Chondrocyte (in vitro differentiated cells): ENCODE results near the gene PSAP. TPM values are rescaled to one million over a fixed set of nuclear protein-coding genes. Genes with fewer than 3 reads are reported as not detected.

Experiments
- DNase-seq: peaks from one replicate; pipeline ENCODE4 v3.0.0; 2021; ENCODE audit warnings: mixed read lengths, low spot score
- H3K27ac Mint-ChIP-seq: one replicate; pipeline ENCODE4 v1.8.0; 2021; ENCODE audit warnings: mild to moderate bottlenecking, moderate library complexity, mixed read lengths; ENCODE audit not compliant: unreplicated experiment
- H3K27me3 Mint-ChIP-seq: 2 replicates; pipeline ENCODE4 v1.8.0; 2021; ENCODE audit warnings: low read depth, mixed read lengths
- H3K36me3 Mint-ChIP-seq: 2 replicates; pipeline ENCODE4 v1.8.0; 2021; ENCODE audit warnings: low read depth, mixed read lengths
- H3K4me1 Mint-ChIP-seq: 2 replicates; pipeline ENCODE4 v1.8.0; 2021; ENCODE audit warnings: low read depth, mild to moderate bottlenecking, mixed read lengths
- H3K4me3 Mint-ChIP-seq: one replicate; pipeline ENCODE4 v1.8.0; 2021; ENCODE audit warnings: mild to moderate bottlenecking, moderate library complexity, mixed read lengths; ENCODE audit not compliant: unreplicated experiment
- H3K9me3 Mint-ChIP-seq: 2 replicates; pipeline ENCODE4 v1.8.0; 2021; ENCODE audit warnings: low read depth, mixed read lengths
- total RNA-seq: library from RNA; stranded (reverse); gene quantifications from 3 replicates; pipeline ENCODE4 v1.2.1, GENCODE V29; 2021
- TF ChIP-seq, protein P1 (sequence below): fragments of 200-600 bp; sonication (generic); IDR thresholded peaks from 2 replicates; pipeline ENCODE4 v1.5.0; 2021; ENCODE audit warnings: antibody characterized with exemption, mild to moderate bottlenecking, moderate library complexity

Gene PSAP
- total RNA-seq, 1 donor from 2014 or later, result 970 TPM

DNA sequence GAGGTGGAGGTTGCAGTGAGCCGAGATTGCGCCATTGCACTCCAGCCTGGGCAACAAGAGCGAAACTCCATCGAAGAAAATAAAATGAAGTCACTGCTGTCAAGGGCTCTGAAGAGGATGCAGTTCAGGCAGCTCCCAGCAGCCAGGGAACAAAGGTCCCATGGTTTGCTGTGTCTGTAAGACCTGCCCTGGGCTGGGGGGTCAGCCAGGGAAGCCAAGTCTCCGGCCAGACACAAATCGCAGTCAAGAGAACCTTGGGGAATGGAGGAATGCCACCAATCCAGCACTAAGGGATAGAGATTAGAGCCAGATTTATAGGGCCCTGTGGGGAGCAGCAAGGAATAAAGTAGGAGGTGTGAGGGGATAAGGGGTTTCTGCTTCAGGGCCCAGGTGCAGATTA, 48.8 kb downstream of the PSAP start:
- DNase-seq, result no peak
- peaks cover 15% of the 10 kb centered on the region for H3K27me3 Mint-ChIP-seq
- no peaks in the 10 kb centered on the region for H3K36me3 Mint-ChIP-seq
- H3K4me1 Mint-ChIP-seq, result no peaks in the 10 kb centered on the region
- no peaks in the 10 kb centered on the region for H3K9me3 Mint-ChIP-seq
- no peak overlapping the region for H3K4me3 Mint-ChIP-seq
- H3K27ac Mint-ChIP-seq, result no peak overlapping the region
- TF ChIP-seq, protein P1, sequence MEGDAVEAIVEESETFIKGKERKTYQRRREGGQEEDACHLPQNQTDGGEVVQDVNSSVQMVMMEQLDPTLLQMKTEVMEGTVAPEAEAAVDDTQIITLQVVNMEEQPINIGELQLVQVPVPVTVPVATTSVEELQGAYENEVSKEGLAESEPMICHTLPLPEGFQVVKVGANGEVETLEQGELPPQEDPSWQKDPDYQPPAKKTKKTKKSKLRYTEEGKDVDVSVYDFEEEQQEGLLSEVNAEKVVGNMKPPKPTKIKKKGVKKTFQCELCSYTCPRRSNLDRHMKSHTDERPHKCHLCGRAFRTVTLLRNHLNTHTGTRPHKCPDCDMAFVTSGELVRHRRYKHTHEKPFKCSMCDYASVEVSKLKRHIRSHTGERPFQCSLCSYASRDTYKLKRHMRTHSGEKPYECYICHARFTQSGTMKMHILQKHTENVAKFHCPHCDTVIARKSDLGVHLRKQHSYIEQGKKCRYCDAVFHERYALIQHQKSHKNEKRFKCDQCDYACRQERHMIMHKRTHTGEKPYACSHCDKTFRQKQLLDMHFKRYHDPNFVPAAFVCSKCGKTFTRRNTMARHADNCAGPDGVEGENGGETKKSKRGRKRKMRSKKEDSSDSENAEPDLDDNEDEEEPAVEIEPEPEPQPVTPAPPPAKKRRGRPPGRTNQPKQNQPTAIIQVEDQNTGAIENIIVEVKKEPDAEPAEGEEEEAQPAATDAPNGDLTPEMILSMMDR, result no peak

DNA sequence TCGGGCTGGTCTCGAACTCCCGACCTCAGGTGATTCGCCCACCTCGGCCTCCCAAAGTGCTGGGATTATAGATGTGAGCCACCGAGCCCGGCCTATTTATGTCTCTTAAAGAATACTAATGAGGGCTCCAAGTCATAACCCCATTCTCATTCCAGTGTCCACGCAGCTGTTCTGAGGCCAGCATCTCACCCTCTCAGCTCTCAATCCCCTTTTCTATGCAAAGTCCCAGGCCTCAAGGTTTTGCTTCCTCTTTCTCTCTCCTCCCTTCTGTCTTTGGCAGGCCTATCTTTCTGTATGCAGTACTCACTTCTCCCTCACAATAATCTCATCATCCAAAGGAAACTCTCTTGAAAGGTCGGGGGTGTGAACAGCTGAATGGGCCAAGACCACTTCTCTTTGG, 49.7 kb downstream of the PSAP start:
- Mint-ChIP-seq H3K36me3 (no peaks in the 10 kb centered on the region), H3K4me1 (no peaks in the 10 kb centered on the region), H3K27ac (no peak overlapping the region), H3K27me3 (peaks cover 13% of the 10 kb centered on the region), H3K4me3 (no peak overlapping the region), H3K9me3 (no peaks in the 10 kb centered on the region)
- TF ChIP-seq, protein P1, result no peak
- no peak for DNase-seq

DNA sequence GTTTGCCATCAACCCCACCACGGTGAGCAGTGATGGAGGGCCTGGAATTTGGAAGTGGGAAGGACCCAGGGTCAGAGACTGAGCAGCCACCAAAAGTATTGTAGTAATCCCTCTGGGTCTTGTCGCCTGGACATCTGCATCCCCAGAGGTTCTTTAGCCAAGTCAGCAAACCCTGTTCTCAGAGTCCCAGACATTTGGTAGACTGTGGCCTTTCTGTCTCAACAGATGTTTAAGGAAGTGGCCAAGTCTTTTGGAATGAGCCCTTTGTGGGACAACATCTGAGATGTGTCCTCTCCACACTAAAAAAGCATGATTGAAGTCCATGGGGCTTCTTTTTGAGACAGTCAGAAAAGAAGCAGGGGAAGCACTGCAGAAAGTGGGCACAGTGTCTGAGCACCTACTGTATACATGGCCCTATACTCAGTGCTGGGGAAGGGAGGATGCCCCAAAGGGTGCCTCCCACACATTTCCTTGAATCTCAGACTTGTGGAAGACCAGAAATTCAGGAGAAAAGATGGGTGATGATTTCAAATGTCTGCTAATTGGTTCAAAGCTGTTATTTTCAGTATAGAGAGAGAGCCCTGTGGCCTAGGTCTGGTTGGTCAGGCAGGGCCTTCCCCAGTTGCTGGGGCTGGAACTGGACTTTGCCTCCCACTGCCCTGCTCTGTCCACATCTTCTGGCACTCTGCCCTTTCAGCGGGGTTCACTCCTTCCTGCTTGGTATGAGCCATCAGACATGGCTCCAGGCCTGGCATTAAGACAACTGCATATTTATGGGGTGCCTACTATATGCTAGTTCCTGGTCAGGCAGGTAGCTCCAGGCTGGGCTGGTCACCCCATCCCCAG, 51.2 kb downstream of the PSAP start:
- no peaks in the 10 kb centered on the region for H3K36me3 Mint-ChIP-seq
- no peak overlapping the region for H3K27ac Mint-ChIP-seq
- H3K9me3 Mint-ChIP-seq, result no peaks in the 10 kb centered on the region
- H3K4me3 Mint-ChIP-seq, result no peak overlapping the region
- peaks cover 10% of the 10 kb centered on the region for H3K27me3 Mint-ChIP-seq
- TF ChIP-seq, protein P1, result no peak
- no peak for DNase-seq
- no peaks in the 10 kb centered on the region for H3K4me1 Mint-ChIP-seq

DNA sequence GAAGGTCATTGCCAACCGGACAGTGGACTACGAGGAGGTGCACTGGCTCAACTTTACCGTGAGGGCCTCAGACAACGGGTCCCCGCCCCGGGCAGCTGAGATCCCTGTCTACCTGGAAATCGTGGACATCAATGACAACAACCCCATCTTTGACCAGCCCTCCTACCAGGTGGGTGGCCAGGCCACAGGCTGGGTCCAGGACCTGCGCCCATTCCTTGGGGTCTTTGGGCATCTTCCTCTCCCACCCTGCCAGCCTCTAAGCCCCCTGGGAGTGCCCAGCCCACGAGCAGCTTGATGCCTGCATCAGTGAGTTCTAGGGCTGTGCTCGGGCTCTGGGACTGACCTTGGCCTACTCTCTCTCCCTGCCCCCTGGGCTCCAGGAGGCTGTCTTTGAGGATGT, 51.9 kb downstream of the PSAP start:
- H3K27me3 Mint-ChIP-seq, result peaks cover 8% of the 10 kb centered on the region
- TF ChIP-seq, protein P1, result no peak
- no peak for DNase-seq
- H3K9me3 Mint-ChIP-seq, result no peaks in the 10 kb centered on the region
- no peaks in the 10 kb centered on the region for H3K4me1 Mint-ChIP-seq
- no peak overlapping the region for H3K27ac Mint-ChIP-seq
- H3K4me3 Mint-ChIP-seq, result no peak overlapping the region
- no peaks in the 10 kb centered on the region for H3K36me3 Mint-ChIP-seq

DNA sequence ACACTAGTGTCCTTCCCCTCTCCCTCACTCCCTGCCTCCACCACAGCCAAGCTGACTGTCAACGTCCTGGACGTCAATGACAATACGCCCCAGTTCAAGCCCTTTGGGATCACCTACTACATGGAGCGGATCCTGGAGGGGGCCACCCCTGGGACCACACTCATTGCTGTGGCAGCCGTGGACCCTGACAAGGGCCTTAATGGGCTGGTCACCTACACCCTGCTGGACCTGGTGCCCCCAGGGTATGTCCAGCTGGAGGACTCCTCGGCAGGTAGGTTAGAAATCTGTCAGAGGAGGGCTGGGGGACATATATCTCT, 52.8 kb downstream of the PSAP start:
- H3K36me3 Mint-ChIP-seq, result no peaks in the 10 kb centered on the region
- DNase-seq, result no peak
- H3K27ac Mint-ChIP-seq, result no peak overlapping the region
- no peaks in the 10 kb centered on the region for H3K9me3 Mint-ChIP-seq
- TF ChIP-seq, protein P1, result no peak
- H3K4me3 Mint-ChIP-seq, result no peak overlapping the region
- no peaks in the 10 kb centered on the region for H3K4me1 Mint-ChIP-seq
- H3K27me3 Mint-ChIP-seq, result peaks cover 12% of the 10 kb centered on the region
